ENCODE data around the gene TNFRSF19.

TNFRSF19 gene

GRCh38 chr13:23557733-23558132, 12.5 kb upstream of the TNFRSF19 start:
- no peak for FAIRE-seq
- no peak for TF ChIP-seq CTCF (IDR thresholded peaks at IDR 0.05; ENCODE audit: insufficient read depth, missing control alignments)

GRCh38 chr13:23558675-23559536, 11.3 kb upstream of the TNFRSF19 start:
- no peak for TF ChIP-seq CTCF (IDR thresholded peaks at IDR 0.05; ENCODE audit: insufficient read depth, missing control alignments)
- no peak for DNase-seq (ENCODE audit: insufficient read length, low spot score)
- FAIRE-seq, result no peak

More at GRCh38 chr13:23557733-23558132, 12.5 kb upstream of the TNFRSF19 start:
- no peak for DNase-seq (ENCODE audit: insufficient read length, low spot score)

GRCh38 chr13:23560571-23561089, 9.6 kb upstream of the TNFRSF19 start:
- DNase-seq (ENCODE audit: insufficient read length, low spot score) (no peak), FAIRE-seq (no peak)
- no peak for TF ChIP-seq CTCF (IDR thresholded peaks at IDR 0.05; ENCODE audit: insufficient read depth, missing control alignments)

GRCh38 chr13:23561261-23561660, 9.0 kb upstream of the TNFRSF19 start:
- FAIRE-seq (no peak), DNase-seq (ENCODE audit: insufficient read length, low spot score) (no peak)
- TF ChIP-seq CTCF (IDR thresholded peaks at IDR 0.05; ENCODE audit: insufficient read depth, missing control alignments), result no peak

GRCh38 chr13:23563085-23563845, 6.9 kb upstream of the TNFRSF19 start:
- TF ChIP-seq CTCF (IDR thresholded peaks at IDR 0.05; ENCODE audit: insufficient read depth, missing control alignments), result no peak
- DNase-seq (ENCODE audit: insufficient read length, low spot score) (no peak), FAIRE-seq (no peak)

GRCh38 chr13:23567906-23568460, 2.2 kb upstream of the TNFRSF19 start:
- no peak for TF ChIP-seq CTCF (IDR thresholded peaks at IDR 0.05; ENCODE audit: insufficient read depth, missing control alignments)
- FAIRE-seq, result no peak
- no peak for DNase-seq (ENCODE audit: insufficient read length, low spot score)

All from D721Med (cell line).